Measurements from ENCODE around the gene CLP1. TPM values are rescaled to one million over a fixed set of nuclear protein-coding genes. Genes with fewer than 3 reads are reported as not detected.
"Not testable (repeated sequence)": the region's sequence is repeated elsewhere in the genome, so short reads cannot be mapped to it uniquely, and the experiment has no call there.

CLP1 gene
- total and polyA plus RNA-seq, 4 donors, result 5.9 to 12.3 (median 8.3) TPM

DNA sequence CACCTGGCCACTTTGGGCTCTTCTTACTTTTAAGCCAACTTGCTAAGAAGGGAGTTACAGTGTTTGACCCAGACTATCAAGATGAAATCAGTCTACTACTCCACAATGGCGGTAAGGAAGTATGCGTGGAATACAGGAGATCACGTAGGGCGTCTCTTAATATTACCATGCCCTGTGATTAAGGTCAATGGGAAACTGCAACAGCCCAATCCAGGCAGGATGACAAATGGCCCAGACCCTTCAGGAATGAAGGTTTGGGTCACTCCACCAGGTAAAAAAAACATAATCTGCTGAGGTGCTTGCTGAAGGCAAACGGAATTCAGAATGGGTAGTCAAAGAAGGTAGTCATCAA is 6.8 kb upstream of the CLP1 start:
- no peak for DNase-seq (ENCODE audit: low spot score)
- Histone ChIP-seq H3K27me3 (ENCODE audit: control insufficient read depth in 4 of 4, insufficient read depth in 4 of 4, low read length in 3 of 4) (peaks cover 0 to 7% (median 1%) of the 10 kb centered on the region in 4 donors), H3K9ac (ENCODE audit: low read depth in 1 of 2, low read length in 2 of 2) (no peak overlapping the region), H3K36me3 (ENCODE audit: control insufficient read depth in 4 of 4, insufficient read depth in 3 of 4, low read depth in 1 of 4, low read length in 3 of 4) (no peaks in the 10 kb centered on the region), H3K4me1 (ENCODE audit: control insufficient read depth in 4 of 4, insufficient read depth in 4 of 4, low read length in 3 of 4) (peaks cover 0 to 9% (median 1%) of the 10 kb centered on the region in 4 donors), H3K4me3 (ENCODE audit: low read depth in 1 of 3, low read length in 3 of 3) (no peak overlapping the region), H3K9me3 (ENCODE audit: control insufficient read depth in 4 of 4, low read length in 3 of 4) (no peaks in the 10 kb centered on the region), H3K27ac (ENCODE audit: low read depth in 1 of 2, low read length in 2 of 2) (no peak overlapping the region)
- TF ChIP-seq GABPA (IDR thresholded peaks at IDR 0.05 in 1 of 2, conservative IDR thresholded peaks at IDR 0.05 in 1 of 2), result no peak
- TF ChIP-seq, protein P1, sequence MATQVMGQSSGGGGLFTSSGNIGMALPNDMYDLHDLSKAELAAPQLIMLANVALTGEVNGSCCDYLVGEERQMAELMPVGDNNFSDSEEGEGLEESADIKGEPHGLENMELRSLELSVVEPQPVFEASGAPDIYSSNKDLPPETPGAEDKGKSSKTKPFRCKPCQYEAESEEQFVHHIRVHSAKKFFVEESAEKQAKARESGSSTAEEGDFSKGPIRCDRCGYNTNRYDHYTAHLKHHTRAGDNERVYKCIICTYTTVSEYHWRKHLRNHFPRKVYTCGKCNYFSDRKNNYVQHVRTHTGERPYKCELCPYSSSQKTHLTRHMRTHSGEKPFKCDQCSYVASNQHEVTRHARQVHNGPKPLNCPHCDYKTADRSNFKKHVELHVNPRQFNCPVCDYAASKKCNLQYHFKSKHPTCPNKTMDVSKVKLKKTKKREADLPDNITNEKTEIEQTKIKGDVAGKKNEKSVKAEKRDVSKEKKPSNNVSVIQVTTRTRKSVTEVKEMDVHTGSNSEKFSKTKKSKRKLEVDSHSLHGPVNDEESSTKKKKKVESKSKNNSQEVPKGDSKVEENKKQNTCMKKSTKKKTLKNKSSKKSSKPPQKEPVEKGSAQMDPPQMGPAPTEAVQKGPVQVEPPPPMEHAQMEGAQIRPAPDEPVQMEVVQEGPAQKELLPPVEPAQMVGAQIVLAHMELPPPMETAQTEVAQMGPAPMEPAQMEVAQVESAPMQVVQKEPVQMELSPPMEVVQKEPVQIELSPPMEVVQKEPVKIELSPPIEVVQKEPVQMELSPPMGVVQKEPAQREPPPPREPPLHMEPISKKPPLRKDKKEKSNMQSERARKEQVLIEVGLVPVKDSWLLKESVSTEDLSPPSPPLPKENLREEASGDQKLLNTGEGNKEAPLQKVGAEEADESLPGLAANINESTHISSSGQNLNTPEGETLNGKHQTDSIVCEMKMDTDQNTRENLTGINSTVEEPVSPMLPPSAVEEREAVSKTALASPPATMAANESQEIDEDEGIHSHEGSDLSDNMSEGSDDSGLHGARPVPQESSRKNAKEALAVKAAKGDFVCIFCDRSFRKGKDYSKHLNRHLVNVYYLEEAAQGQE (IDR thresholded peaks at IDR 0.05), result no peak
- WGBS, result 73% methylated on average over 5 of the region's 5 CpGs

DNA sequence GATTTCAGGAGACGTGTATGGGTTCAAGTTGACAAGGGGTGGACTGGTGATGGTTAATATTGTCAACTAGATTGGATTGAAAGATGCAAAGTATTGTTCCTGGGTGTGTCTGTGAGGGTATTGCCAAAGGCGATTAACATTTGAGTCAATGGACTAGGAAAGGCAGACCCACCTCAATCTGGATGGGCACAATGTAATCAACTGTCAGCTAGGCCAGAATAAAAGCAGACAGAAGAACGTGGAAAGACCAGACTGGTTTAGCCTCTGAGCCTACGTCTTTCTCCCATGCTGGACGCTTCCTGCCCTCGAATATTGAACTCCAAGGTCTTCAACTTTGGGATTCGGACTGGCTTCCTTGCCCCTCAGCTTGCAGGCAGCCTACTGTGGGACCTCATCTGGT is 6.2 kb upstream of the CLP1 start:
- Histone ChIP-seq H3K4me3 (ENCODE audit: low read depth in 1 of 3, low read length in 3 of 3) (no peak overlapping the region), H3K9me3 (ENCODE audit: control insufficient read depth in 4 of 4, low read length in 3 of 4) (no peaks in the 10 kb centered on the region), H3K9ac (ENCODE audit: low read depth in 1 of 2, low read length in 2 of 2) (no peak overlapping the region), H3K4me1 (ENCODE audit: control insufficient read depth in 4 of 4, insufficient read depth in 4 of 4, low read length in 3 of 4) (peaks cover 0 to 9% (median 1%) of the 10 kb centered on the region in 4 donors), H3K27ac (ENCODE audit: low read depth in 1 of 2, low read length in 2 of 2) (no peak overlapping the region), H3K27me3 (ENCODE audit: control insufficient read depth in 4 of 4, insufficient read depth in 4 of 4, low read length in 3 of 4) (peaks cover 0 to 7% (median 1%) of the 10 kb centered on the region in 4 donors), H3K36me3 (ENCODE audit: control insufficient read depth in 4 of 4, insufficient read depth in 3 of 4, low read depth in 1 of 4, low read length in 3 of 4) (no peaks in the 10 kb centered on the region)
- DNase-seq (ENCODE audit: low spot score), result no peak
- 84% methylated on average over 7 of the region's 7 CpGs for WGBS
- TF ChIP-seq, protein P2, sequence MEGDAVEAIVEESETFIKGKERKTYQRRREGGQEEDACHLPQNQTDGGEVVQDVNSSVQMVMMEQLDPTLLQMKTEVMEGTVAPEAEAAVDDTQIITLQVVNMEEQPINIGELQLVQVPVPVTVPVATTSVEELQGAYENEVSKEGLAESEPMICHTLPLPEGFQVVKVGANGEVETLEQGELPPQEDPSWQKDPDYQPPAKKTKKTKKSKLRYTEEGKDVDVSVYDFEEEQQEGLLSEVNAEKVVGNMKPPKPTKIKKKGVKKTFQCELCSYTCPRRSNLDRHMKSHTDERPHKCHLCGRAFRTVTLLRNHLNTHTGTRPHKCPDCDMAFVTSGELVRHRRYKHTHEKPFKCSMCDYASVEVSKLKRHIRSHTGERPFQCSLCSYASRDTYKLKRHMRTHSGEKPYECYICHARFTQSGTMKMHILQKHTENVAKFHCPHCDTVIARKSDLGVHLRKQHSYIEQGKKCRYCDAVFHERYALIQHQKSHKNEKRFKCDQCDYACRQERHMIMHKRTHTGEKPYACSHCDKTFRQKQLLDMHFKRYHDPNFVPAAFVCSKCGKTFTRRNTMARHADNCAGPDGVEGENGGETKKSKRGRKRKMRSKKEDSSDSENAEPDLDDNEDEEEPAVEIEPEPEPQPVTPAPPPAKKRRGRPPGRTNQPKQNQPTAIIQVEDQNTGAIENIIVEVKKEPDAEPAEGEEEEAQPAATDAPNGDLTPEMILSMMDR (IDR thresholded peaks at IDR 0.05; ENCODE audit: low read depth, low read length, missing input control), result no peak
- TF ChIP-seq RAD21 (IDR thresholded peaks at IDR 0.05) (no peak), NR2F2 (IDR thresholded peaks at IDR 0.05) (no peak), JUND (IDR thresholded peaks at IDR 0.05) (no peak), EGR1 (IDR thresholded peaks at IDR 0.05; ENCODE audit: low read depth in 2 of 2) (no peak), HNF4A (conservative IDR thresholded peaks at IDR 0.05) (no peak), FOXA1 (IDR thresholded peaks at IDR 0.05) (no peak), SP1 (IDR thresholded peaks at IDR 0.05) (no peak), YY1 (IDR thresholded peaks at IDR 0.05) (no peak), HNF4G (IDR thresholded peaks at IDR 0.05) (no peak), TAF1 (conservative IDR thresholded peaks at IDR 0.05) (no peak), RXRA (IDR thresholded peaks at IDR 0.05) (no peak)
- TF ChIP-seq, protein P1 (IDR thresholded peaks at IDR 0.05), result no peak
- TF ChIP-seq, protein P3, sequence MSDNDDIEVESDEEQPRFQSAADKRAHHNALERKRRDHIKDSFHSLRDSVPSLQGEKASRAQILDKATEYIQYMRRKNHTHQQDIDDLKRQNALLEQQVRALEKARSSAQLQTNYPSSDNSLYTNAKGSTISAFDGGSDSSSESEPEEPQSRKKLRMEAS (IDR thresholded peaks at IDR 0.05), result no peak
- TF ChIP-seq, protein P4, sequence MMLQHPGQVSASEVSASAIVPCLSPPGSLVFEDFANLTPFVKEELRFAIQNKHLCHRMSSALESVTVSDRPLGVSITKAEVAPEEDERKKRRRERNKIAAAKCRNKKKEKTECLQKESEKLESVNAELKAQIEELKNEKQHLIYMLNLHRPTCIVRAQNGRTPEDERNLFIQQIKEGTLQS (IDR thresholded peaks at IDR 0.05), result no peak
- TF ChIP-seq, protein P5, sequence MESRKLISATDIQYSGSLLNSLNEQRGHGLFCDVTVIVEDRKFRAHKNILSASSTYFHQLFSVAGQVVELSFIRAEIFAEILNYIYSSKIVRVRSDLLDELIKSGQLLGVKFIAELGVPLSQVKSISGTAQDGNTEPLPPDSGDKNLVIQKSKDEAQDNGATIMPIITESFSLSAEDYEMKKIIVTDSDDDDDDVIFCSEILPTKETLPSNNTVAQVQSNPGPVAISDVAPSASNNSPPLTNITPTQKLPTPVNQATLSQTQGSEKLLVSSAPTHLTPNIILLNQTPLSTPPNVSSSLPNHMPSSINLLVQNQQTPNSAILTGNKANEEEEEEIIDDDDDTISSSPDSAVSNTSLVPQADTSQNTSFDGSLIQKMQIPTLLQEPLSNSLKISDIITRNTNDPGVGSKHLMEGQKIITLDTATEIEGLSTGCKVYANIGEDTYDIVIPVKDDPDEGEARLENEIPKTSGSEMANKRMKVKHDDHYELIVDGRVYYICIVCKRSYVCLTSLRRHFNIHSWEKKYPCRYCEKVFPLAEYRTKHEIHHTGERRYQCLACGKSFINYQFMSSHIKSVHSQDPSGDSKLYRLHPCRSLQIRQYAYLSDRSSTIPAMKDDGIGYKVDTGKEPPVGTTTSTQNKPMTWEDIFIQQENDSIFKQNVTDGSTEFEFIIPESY (IDR thresholded peaks at IDR 0.05), result no peak

- DNase-seq (ENCODE audit: low spot score); H3K27me3 ChIP-seq (ENCODE audit: control insufficient read depth in 4 of 4, insufficient read depth in 4 of 4, low read length in 3 of 4); H3K9ac ChIP-seq (ENCODE audit: low read depth in 1 of 2, low read length in 2 of 2); H3K9me3 ChIP-seq (ENCODE audit: control insufficient read depth in 4 of 4, low read length in 3 of 4); H3K27ac ChIP-seq (ENCODE audit: low read depth in 1 of 2, low read length in 2 of 2); H3K36me3 ChIP-seq (ENCODE audit: control insufficient read depth in 4 of 4, insufficient read depth in 3 of 4, low read depth in 1 of 4, low read length in 3 of 4); H3K4me3 ChIP-seq (ENCODE audit: low read depth in 1 of 3, low read length in 3 of 3): not testable (repeated sequence)
- H3K4me1 ChIP-seq (ENCODE audit: control insufficient read depth in 4 of 4, insufficient read depth in 4 of 4, low read length in 3 of 4), result peaks cover 0 to 15% (median 2%) of the 10 kb centered on the region in 4 donors
- 84% methylated on average over 14 of the region's 14 CpGs for WGBS
These were observed 5.3 kb upstream of the CLP1 start for GRCh38 chr11:57652230-57652629.

Data from liver (tissue), 9 donors.